ENCODE data around the gene ASPG. TPM values are rescaled to one million over a fixed set of nuclear protein-coding genes. Genes with fewer than 3 reads are reported as not detected.

ASPG gene
- polyA plus RNA-seq, 1 experiment = not detected

DNA sequence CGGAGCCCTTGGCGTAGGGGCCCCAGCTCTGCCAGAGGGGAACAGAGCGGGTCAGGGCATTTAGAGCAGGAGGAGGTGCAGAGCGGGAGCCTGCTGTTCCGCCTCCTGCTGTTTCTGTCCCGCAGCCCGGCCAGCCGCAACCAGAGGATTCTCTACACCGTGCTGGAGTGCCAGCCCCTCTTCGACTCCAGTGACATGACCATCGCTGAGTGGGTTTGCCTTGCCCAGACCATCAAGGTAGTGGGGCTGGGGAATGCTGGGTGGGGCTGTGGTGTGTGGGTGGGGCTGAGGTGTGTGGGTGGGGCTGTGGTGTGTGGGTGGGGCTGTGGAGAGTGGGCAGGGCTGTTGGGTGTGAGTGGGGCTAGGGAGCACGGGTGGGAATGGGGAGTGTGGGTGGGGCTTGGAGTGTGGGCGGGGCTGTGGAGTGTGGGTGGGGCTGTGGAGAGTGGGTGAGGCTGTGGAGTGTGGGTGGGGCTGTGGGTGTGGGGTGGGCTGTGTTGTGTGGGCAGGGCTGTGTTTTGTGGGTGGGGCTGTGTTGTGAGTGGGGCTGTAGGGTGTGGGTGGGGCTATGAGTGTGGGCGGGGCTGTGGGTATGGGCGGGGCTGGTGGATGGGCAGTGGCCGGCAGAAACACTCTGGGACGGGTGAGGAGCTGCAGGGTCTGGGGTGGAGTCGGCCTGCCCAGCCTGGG, 8.0 kb downstream of the ASPG start:
- H3K4me3 ChIP-seq (ENCODE audit: low read depth, low read length) = no peak overlapping the region
- CTCF ChIA-PET = interaction anchor here (0.7 kb wide), 1 partner anchor 471 kb away, joined by 4 read pairs; no protein-coding TSS in a partner anchor
- TF ChIP-seq CTCF (IDR thresholded peaks at IDR 0.05; ENCODE audit: low read depth, low read length) = no peak
- POLR2A ChIA-PET = no interaction called here
- H3K27ac ChIP-seq (ENCODE audit: low read depth, low read length) = no peak overlapping the region
- H3K9me3 ChIP-seq (ENCODE audit: control insufficient read depth, insufficient read depth, low read length) = peaks cover 8% of the 10 kb centered on the region; the same call in 1 of the 2 replicates
- no peaks in the 10 kb centered on the region for H3K27me3 ChIP-seq (ENCODE audit: control insufficient read depth, insufficient read depth, low read length)
- DNase-seq (ENCODE audit: low read depth, low spot score) = no peak

- Histone ChIP-seq H3K4me3 (ENCODE audit: low read depth, low read length) (no peak overlapping the region), H3K27me3 (ENCODE audit: control insufficient read depth, insufficient read depth, low read length) (no peaks in the 10 kb centered on the region), H3K27ac (ENCODE audit: low read depth, low read length) (no peak overlapping the region), H3K9me3 (ENCODE audit: control insufficient read depth, insufficient read depth, low read length) (peaks cover 8% of the 10 kb centered on the region; the same call in 1 of the 2 replicates)
- ChIA-PET POLR2A (no interaction called here), CTCF (no interaction called here)
- DNase-seq (ENCODE audit: low read depth, low spot score) = no peak
- no peak for TF ChIP-seq CTCF (IDR thresholded peaks at IDR 0.05; ENCODE audit: low read depth, low read length)
Observed at GRCh38 chr14:104094056-104094708, 8.7 kb downstream of the ASPG start.

GRCh38 chr14:104094709-104095425, 9.4 kb downstream of the ASPG start:
- Histone ChIP-seq H3K9me3 (ENCODE audit: control insufficient read depth, insufficient read depth, low read length) (peaks cover 8% of the 10 kb centered on the region; the same call in 1 of the 2 replicates), H3K27me3 (ENCODE audit: control insufficient read depth, insufficient read depth, low read length) (no peaks in the 10 kb centered on the region), H3K4me3 (ENCODE audit: low read depth, low read length) (no peak overlapping the region), H3K27ac (ENCODE audit: low read depth, low read length) (no peak overlapping the region)
- TF ChIP-seq CTCF (IDR thresholded peaks at IDR 0.05; ENCODE audit: low read depth, low read length) = peak; percentile 57
- ChIA-PET POLR2A (no interaction called here), CTCF (no interaction called here)
- no peak for DNase-seq (ENCODE audit: low read depth, low spot score)

GRCh38 chr14:104095426-104096310, 10.2 kb downstream of the ASPG start:
- H3K4me3 ChIP-seq (ENCODE audit: low read depth, low read length) = no peak overlapping the region
- H3K27ac ChIP-seq (ENCODE audit: low read depth, low read length) = no peak overlapping the region
- no peak for DNase-seq (ENCODE audit: low read depth, low spot score)
- H3K9me3 ChIP-seq (ENCODE audit: control insufficient read depth, insufficient read depth, low read length) = peaks cover 4% of the 10 kb centered on the region; the same call in 1 of the 2 replicates
- TF ChIP-seq CTCF (IDR thresholded peaks at IDR 0.05; ENCODE audit: low read depth, low read length) = no peak
- CTCF ChIA-PET = no interaction called here
- H3K27me3 ChIP-seq (ENCODE audit: control insufficient read depth, insufficient read depth, low read length) = no peaks in the 10 kb centered on the region
- POLR2A ChIA-PET = no interaction called here
